IPS-15b (cell line): ENCODE data around the gene CYP2A7.
"Not testable (repeated sequence)": the region's sequence is repeated elsewhere in the genome, so short reads cannot be mapped to it uniquely, and the experiment has no call there.

Experiments
- H3K27me3 ChIP-seq: one replicate; pipeline ENCODE4 v1.6.1; 2013; ENCODE audit warnings: low read length; ENCODE audit not compliant: control insufficient read depth, insufficient read depth
- H3K36me3 ChIP-seq: one replicate; pipeline ENCODE4 v1.6.1; 2013; ENCODE audit warnings: low read length; ENCODE audit not compliant: control insufficient read depth, insufficient read depth
- H3K4me1 ChIP-seq: one replicate; pipeline ENCODE4 v1.6.1; 2013; ENCODE audit warnings: mild to moderate bottlenecking, low read length; ENCODE audit not compliant: control insufficient read depth, insufficient read depth
- H3K4me3 ChIP-seq: one replicate; pipeline ENCODE4 v1.5.1; 2013; ENCODE audit warnings: low read depth, low read length
- H3K9ac ChIP-seq: one replicate; pipeline ENCODE4 v1.6.1; 2013; ENCODE audit warnings: low read depth, mild to moderate bottlenecking, low read length
- H3K9me3 ChIP-seq: one replicate; pipeline ENCODE4 v1.6.1; 2013; ENCODE audit warnings: mild to moderate bottlenecking, low read length; ENCODE audit not compliant: control insufficient read depth, insufficient read depth

CYP2A7 gene

GRCh38 chr19:40862333-40862732 lies 19.7 kb downstream of the CYP2A7 start:
- Histone ChIP-seq H3K27me3 (no peaks in the 10 kb centered on the region), H3K9me3 (no peaks in the 10 kb centered on the region), H3K4me1 (no peaks in the 10 kb centered on the region), H3K9ac (no peak overlapping the region), H3K4me3 (no peak overlapping the region), H3K36me3 (no peaks in the 10 kb centered on the region)

DNA sequence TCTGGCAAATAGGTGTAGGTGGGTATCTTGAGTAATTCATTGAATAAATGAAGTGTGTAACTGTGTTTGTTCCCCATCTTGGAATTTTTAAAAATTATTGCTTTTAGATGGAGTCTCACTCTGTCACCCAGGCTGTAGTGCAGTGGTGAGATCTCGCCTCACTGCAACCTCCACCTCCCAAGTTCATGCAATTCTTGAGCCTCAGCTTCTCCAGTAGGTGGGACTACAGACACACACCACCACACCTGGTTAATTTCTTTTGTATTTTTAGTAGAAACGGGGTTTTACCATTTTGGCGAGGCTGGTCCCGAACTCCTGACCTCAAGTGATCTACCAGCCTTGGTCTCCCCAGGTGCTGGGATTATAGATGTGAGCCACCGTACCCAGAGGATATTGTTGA lies 23.9 kb downstream of the CYP2A7 start:
- Histone ChIP-seq H3K4me3 (no peak overlapping the region), H3K27me3 (no peaks in the 10 kb centered on the region), H3K4me1 (no peaks in the 10 kb centered on the region), H3K36me3 (no peaks in the 10 kb centered on the region), H3K9ac (no peak overlapping the region), H3K9me3 (no peaks in the 10 kb centered on the region)

- not testable (repeated sequence) for H3K9ac ChIP-seq, H3K36me3 ChIP-seq, H3K9me3 ChIP-seq, H3K4me3 ChIP-seq, H3K4me1 ChIP-seq
- peaks cover 31% of the 10 kb centered on the region for H3K27me3 ChIP-seq
Observed at GRCh38 chr19:40852467-40853152, 29.4 kb downstream of the CYP2A7 start.

DNA sequence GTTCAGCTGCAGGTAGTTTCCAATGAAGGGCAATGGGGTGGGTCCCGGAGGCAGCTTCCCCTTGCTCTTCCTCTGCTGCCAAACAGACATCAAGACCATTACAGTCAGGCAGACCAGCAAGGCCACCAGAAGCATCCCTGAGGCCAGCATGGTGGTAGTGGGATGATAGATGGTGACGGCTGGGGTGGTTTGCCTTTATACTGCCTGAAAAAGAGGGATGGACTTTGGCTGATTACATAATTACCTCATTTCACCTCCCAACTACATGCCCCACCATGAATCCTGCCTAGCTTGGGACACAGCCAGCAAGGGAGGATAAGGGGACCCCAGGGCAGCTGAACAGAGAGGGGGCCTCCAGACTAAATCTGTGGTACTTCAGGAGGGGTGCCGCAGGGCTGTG lies 31.8 kb downstream of the CYP2A7 start, which contains the start of gene CYP2A6:
TSS of gene CYP2A6 (minus strand) at position 171 of the 400 bp plus-strand sequence. CDS start at position 150, 21 bp downstream.
- H3K4me1 ChIP-seq, H3K9me3 ChIP-seq, H3K9ac ChIP-seq, H3K36me3 ChIP-seq, H3K4me3 ChIP-seq: not testable (repeated sequence)
- peaks cover 35% of the 10 kb centered on the region for H3K27me3 ChIP-seq

GRCh38 chr19:40846722-40847121 lies 35.3 kb downstream of the CYP2A7 start:
- peaks cover 37% of the 10 kb centered on the region for H3K27me3 ChIP-seq
- not testable (repeated sequence) for H3K36me3 ChIP-seq, H3K9me3 ChIP-seq, H3K4me1 ChIP-seq, H3K4me3 ChIP-seq, H3K9ac ChIP-seq

DNA sequence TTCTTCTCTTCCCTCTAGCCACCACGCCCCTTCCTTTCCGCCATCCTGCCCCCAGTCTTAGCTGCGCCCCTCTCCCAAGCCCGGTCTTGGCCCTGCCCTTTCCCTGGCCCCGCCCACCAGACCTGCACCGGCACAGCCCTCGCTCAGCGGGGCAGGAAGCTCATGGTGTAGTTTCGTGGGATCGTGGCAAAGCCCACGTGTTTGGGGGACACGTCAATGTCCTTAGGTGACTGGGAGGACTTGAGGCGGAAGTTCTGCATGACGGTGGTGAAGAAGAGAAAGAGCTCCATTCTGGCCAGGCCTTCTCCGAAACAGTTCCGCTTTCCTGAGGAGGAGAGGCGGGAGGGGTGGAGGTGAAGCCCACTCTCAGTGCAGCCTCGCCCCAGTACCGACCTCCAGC lies 38.4 kb downstream of the CYP2A7 start:
- Histone ChIP-seq H3K4me3 (peak overlapping the region; percentile 35), H3K27me3 (peaks cover 13% of the 10 kb centered on the region)

DNA sequence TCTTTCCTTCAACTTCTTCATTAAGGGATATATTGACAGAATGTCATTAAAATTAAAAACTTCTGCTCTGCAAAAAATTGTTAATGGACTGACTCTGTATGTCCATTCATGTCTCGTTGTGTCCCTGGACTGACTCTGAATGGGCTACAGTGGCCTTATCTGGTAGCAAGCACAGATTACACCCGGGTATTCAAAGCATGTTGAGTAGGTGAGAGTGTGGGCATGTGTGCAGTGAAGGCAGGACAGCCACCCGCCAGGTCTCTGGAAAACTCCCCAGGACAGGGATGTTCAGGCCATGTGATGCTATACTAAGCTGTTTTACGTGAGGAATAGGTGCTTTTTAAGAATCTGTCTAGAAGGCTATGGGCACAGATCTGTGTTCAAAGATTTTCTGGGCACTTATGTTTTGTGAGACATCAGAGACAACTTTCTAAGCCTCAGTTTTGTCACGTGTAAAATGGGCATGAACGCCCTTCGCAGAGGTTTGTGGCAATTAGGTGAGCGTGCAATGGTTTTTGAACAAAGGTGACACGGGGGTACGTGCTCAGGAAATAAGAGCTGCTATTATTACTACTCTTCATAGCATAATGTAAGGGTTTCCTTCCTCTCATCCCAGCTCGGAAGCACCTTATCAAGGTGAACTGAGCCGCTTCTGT lies 38.9 kb downstream of the CYP2A7 start:
- H3K27me3 ChIP-seq, H3K9ac ChIP-seq, H3K9me3 ChIP-seq, H3K36me3 ChIP-seq, H3K4me1 ChIP-seq: not testable (repeated sequence)
- H3K4me3 ChIP-seq = peak overlapping the region; percentile 35

More for the DNA sequence above, 38.4 kb downstream of the CYP2A7 start:
- not testable (repeated sequence) for H3K9ac ChIP-seq, H3K9me3 ChIP-seq, H3K4me1 ChIP-seq, H3K36me3 ChIP-seq

DNA sequence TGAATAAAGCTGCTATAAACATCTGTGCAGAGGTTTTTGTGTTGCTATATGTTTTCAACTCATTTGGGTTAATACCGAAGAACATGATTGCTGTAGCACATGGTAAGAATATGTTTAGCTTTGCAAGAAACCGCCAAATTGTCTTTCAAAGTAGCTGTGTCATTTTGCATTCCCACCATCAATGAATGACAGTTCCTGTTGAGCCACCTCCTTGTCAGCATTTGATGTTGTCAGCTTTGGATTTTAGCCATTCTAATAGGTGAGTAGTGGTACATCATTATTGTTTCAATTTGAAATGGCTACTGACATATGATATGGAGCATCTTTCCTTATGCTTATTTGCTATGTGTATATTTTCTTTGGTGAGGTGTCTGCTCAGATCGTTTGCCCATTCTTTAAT lies 40.0 kb downstream of the CYP2A7 start:
- not testable (repeated sequence) for H3K36me3 ChIP-seq, H3K4me1 ChIP-seq, H3K9ac ChIP-seq, H3K9me3 ChIP-seq, H3K4me3 ChIP-seq, H3K27me3 ChIP-seq

- H3K4me3 ChIP-seq, H3K36me3 ChIP-seq, H3K9me3 ChIP-seq, H3K9ac ChIP-seq, H3K4me1 ChIP-seq, H3K27me3 ChIP-seq: not testable (repeated sequence)
Observed at GRCh38 chr19:40838477-40838876, 43.6 kb downstream of the CYP2A7 start.

- no peak overlapping the region for H3K9ac ChIP-seq
- H3K4me3 ChIP-seq = no peak overlapping the region
- H3K9me3 ChIP-seq = no peaks in the 10 kb centered on the region
- no peaks in the 10 kb centered on the region for H3K4me1 ChIP-seq
- H3K36me3 ChIP-seq = no peaks in the 10 kb centered on the region
- no peaks in the 10 kb centered on the region for H3K27me3 ChIP-seq
Observed at GRCh38 chr19:40836754-40837429, 45.1 kb downstream of the CYP2A7 start.

GRCh38 chr19:40833728-40834533 lies 48.1 kb downstream of the CYP2A7 start:
- not testable (repeated sequence) for H3K27me3 ChIP-seq, H3K9ac ChIP-seq, H3K4me3 ChIP-seq, H3K4me1 ChIP-seq, H3K9me3 ChIP-seq, H3K36me3 ChIP-seq
